GM19099 (cell line): Measurements from ENCODE around the gene PGGHG.

Experiments used
- POLR2A ChIP-seq: IDR thresholded peaks from 3 replicates; pipeline ENCODE4 v1.6.1; 2011; ENCODE audit warnings: low read depth; ENCODE audit not compliant: insufficient read length; ENCODE audit errors: extremely low read depth

The PGGHG gene

DNA sequence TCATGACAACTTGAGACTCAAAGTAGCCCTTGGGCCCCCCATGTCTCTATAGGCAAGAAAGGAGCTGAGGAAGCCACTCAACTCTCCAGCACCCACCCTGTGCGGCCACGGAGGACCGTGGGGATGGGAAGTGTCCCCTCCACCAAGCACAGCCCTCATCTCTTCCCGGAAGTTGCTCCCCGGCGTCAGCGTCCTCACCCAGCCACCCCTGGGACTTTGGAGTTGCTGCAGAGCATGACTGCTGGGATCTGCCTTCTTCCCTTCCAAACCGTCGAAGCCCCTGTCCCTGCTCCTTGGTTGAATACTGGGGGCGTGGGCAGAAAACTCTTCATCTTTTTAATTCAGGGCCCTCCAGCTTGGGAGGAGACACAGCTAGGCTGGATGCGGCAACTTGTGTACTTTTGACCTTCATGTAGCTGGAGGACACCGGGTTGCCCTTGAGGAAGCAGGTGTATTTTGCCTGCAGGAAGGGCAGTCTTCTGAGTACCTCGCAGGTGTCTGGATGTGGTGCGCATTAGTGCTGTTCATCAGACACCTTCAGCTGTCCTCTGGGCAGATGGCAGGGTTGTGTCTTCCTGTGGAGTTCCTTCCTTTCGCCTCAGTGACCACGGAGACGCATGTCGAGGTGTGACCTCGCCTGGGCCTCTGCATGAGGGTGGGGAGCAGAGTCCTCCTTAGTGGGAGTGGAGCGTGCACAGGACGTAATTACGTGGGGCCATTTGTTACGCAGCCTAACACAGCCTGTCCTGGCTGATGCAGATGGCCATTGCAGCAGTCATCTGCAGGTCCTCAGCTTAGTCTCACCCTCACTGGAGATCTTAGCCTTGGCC is 43.9 kb downstream of the PGGHG start:
- TF ChIP-seq POLR2A = no peak

DNA sequence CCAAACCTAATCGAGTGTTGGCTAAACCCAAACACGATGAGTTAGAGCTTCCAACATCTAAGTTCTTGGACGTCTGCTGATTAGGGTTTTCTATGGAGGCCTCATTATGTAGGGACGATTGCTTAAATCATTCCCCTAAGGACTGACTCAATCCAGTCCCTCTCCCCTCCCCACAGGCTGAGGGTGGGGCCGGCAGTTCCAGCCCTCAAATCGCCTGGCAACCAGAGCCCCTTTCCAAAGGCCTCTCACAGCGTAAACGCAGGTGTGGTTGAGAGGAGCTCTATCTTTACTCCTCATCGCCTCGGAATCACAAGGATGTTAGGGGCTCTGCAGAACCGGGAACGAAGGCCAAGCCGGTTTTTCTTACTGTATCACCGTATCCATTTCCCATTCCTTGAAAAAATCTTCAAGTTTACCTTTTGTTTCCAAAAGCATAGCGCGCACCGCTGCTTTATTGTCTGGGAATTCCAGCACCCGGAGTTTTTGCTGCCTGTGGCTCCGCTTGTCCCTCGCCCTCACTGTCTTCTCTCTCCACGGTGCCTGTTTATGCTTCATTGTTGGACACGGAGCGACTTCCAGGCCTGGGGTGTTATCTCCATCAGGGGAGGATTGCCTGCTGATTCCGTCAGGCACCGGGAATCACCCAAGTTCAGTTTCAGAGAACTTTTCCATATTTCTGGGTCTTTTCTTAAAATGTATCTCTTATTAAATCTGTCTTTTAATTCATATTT is 45.5 kb downstream of the PGGHG start:
- no peak for TF ChIP-seq POLR2A

DNA sequence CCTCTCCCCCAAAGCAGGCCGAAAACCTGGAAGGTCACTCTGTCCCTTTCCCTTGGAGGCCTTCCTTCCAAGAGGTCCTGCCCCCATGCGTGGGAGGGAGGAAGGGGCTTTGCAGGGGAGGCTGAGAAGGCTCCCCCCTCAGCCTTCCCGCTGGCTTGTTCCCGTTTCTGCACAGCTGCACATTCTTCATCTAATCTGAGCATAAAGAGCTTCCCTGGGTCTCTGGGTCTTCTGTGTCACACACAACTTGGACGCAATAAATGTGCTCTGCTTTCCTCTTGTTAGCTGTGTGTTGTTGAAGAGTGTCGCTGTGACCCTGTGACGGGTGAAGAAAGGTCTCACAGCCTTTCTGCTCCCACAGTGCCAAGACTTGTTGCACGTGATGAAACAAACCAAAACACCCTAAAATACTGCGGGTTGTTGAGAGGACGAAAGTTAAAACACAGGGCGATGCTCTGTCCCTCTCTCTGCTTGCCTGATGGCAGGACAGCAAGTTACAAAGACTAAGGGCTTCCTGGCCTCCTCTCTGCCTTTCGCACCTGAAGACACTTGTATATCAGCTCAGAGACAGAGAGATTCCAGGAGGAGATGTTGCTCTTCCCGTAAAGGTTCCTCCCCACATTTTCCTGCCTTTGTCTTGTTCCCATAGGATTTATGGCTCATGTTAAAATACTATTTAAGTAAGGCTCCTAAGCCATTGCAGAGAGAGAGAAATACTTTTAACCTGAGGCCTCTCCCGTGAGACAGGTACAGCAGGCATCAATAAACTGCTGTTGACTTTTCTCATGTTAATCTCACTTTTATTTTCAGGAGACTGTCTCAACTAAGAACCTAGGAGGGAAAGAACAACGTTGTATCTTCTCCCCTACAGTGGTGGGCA is 47.1 kb downstream of the PGGHG start:
- no peak for TF ChIP-seq POLR2A

DNA sequence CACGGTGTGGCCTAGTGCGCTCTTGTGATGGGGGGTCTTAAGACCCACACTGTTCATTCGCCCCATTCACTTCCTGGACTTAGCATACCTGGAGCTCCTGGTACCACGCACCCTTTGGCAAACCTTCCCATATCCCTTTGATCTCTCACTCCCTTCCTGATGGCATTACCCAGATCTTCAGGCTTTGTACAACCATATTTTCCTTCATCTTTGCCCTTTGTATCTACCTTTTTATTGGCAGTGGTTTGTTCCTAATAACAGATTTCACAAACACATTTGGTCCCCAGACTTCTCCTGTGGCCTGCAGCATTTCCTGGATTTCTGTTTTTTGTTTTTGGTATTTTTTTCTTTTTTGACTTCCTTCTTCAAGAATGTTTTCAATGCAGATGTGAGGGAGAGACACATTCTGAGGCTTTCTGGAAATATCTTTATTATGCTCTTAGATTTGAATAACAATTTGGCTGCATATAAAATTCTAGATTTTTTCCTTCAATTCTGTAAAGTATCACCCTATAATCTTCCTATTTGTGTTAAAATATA is 47.8 kb downstream of the PGGHG start:
- TF ChIP-seq POLR2A = no peak

DNA sequence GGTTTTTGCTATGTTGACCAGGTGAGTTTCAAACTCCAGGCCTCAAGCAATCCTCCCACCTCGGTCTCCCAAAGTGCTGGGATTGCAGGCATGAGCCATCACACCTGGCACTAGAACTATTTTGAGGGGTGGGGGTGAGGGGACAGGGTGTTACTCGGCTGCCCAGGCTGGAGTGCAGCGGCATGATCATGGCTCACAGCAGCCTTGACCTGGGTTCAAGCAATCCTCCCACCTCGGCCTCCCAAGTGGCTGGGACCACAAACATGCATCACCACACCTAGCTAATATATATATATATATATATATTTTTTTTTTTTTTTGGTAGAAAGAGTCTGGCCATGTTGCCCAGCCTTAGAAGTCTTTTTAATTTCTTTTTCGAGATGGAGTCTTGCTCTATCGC is 48.8 kb downstream of the PGGHG start:
- TF ChIP-seq POLR2A = no peak

DNA sequence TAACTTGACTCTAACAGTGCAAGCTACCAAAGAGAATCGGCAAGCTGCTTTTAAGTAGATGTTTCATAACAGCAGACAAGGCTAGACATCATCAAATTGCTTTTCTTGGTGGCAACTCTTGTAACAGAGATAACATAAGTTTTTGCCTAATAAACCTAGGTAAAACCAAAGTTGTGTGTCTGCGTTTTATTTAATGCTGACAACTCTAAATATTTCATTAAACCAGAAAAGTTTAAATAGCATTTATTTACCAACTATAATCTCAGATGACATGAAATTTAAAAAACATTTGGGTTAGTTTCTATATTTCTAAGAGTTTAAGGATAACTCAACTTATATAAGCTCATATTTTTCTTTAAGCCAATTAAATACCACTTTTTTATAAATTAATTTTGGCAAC is 51.0 kb downstream of the PGGHG start:
- no peak for TF ChIP-seq POLR2A

DNA sequence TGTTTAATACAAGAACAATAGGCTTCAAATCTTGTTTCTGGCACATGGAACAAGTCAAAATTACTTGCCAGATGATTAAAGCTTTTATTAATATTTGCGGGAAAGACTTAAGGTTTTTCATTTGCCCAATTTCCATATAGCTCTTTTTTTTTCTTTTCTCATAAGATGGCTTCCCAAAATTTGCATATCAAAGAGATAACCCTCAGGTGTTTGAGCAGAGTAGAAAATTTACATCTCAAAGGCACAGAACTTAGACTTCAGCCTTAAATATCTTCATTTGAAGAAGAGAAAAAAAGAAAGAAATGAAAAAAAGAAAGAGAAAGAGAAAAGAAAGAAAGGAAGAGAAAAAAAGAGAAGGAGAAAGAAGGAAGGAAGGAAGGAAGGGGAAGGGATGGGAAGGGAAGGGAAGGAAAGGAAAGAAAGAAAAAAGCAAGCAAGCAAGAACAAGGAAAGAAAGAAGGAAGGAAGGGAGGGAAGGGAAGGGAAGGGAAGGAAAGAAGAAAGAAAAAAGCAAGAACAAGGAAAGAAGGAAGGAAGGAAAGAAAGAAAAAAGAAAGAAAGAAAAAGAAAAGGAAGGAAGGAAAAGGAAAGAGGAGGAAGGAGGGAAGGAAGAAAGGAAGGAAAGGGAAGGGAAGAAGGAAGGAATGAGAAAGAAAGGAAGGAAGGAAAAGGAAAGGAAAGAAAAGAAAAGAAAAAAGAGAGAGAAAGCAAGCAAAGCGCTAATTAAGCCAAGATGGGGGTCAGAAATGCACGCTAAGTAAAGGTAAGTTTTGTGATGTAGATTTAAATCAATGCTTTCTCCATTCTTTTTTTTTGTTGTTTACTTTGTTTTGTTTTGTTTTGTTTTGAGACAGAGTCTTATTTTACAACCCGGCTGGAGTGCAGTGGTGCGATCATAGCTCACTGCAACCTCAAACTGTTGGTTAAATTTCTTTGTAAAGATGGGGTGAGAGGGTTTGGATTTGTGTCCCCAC is 51.9 kb downstream of the PGGHG start:
- no peak for TF ChIP-seq POLR2A

DNA sequence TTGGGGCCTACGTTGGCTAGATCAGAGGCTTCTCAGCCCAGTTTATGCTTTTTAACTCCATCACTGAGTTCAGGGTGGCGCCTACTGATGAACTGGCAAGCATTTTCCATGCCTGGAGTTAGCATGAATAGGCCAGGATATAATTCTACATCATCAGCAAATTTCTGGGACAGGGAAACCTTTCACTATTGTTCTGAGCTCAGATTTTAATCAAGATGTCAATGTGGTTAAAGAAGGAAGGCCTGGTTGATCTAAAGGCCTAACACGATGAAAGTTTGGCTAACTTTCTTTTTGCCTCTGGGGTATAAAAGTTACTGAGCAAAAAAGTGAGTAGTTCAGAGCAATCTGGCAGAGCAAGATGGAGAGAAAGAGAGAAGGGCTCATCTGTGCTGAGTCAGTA is 53.4 kb downstream of the PGGHG start:
- no peak for TF ChIP-seq POLR2A

DNA sequence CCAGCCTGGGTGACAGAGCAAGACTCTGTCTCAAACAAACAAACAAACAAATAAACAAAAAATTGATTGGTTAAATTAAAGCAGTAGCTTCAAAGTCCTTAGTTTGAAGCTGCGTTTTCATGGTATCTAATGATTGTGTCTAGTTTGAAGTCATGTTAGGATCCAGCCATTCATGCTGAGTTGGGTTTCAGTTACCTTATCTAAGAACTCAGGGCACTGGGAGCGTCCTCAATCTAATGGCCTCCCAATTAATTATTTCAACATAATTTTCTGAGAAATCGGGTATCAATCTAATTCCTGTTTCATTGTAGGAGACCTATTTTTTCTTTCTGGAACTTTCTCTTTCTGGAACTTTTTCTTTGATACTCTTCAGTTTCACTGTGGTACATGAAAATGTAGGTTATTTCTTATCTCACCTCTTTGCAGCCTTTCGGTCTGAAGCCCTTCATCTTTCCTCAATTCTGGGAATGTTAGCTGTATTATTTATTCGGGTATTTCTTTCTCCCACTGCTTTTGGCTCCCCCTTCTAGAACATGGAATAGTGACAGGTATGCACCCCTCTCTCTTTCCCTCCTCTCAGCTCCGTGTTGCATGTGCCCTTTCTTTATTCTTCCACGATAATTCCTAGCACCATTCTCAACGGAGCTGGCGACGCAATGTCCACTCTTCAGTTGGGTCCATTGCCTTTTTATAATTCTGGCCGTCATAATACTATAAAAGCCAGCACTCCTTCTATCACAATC is 56.1 kb downstream of the PGGHG start:
- no peak for TF ChIP-seq POLR2A
